ENCODE results near the gene GRIK1.
A peak's percentile ranks its signal among the peaks of the same experiment; 100 is the strongest.
"Not testable (repeated sequence)": the region's sequence is repeated elsewhere in the genome, so short reads cannot be mapped to it uniquely, and the experiment has no call there.

The GRIK1 gene

DNA sequence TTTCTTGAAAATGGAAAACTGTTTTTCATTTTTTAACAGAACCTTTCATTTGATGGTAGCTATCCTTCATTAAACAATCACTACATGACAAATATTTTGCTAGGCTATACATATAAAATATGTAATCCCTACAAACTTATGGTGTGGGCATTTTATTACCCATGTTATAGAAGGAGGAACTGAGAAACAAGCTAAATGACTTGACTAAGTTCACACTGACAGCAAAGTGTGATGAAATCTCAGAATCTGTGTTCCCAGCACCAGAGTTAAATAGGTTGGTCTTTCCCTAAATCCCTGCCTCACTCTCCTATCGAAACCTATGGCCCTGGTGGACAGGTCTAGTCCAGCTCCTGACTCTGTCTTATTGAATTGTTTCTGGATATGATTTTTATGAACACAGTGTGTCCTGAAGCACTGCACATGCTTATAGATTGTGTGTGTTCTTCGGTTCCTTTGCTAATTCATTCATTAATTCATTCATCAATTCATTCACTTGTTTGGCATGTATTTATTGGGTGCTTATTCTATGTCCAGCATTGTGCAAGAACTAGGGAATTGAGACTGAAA, 301.0 kb downstream of the GRIK1 start:
- no peak for DNase-seq

DNA sequence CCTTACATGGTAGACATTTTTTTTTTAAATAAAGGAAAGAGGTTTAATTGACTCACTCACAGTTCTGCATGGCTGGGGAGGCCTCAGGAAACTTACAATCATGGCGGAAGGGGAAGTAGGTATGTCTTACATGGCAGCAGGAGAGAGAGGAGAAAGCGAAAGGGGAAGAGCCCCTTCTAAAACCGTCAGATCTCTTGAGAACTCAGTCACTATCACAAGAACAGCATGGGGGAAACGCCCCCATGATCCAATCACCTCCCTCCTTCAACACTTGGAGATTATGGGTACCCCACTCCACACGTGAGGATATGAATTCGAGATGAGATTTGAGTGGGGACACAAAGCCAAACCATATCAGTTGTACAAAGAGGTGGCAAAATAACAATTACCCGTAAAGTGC, 301.7 kb downstream of the GRIK1 start:
- no peak for DNase-seq

GRCh38 chr21:29637553-29637952, 302.2 kb downstream of the GRIK1 start:
- DNase-seq = no peak

- DNase-seq = no peak
Observed at GRCh38 chr21:29637134-29637533, 302.7 kb downstream of the GRIK1 start.

DNA sequence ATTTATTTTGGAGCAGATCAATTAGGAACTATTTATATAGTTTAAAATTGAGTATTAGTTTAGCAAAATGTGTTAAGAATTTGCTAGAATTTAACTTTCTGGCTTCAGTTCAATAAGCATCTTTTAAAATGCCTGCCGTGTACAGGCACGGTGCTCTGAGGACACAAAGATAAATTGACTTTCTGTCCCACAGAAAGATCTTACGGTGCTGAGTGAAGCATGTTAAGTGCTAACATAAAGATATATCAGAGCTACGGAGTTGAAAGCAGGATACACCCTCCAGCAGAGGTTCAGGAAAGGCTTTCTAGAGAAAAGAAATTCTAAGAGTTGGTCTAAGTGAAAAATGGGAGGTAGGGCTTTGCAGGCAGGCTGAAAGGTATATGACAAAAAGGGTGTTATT, 305.4 kb downstream of the GRIK1 start:
- DNase-seq = no peak

GRCh38 chr21:29633756-29634155, 306.0 kb downstream of the GRIK1 start:
- no peak for DNase-seq

DNA sequence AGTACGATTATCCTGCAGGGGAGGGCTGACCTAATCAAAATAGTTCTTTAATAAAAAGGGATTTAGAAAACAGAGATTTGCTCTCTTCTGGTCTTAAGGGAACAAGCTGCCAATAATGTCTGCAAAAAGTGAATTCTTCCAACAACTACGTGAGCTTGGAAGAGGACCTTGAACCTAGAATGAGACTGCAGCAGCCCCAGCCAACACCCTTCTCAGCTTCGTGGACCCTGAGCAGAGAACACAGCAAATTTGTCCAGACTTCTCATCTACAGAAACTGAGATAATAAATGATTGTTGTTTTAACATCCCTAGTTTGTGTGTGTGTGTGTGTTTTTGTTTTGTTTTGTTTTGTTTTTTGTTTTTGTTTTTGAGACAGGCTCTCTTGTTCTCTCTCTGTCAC, 309.4 kb downstream of the GRIK1 start:
- no peak for DNase-seq

DNA sequence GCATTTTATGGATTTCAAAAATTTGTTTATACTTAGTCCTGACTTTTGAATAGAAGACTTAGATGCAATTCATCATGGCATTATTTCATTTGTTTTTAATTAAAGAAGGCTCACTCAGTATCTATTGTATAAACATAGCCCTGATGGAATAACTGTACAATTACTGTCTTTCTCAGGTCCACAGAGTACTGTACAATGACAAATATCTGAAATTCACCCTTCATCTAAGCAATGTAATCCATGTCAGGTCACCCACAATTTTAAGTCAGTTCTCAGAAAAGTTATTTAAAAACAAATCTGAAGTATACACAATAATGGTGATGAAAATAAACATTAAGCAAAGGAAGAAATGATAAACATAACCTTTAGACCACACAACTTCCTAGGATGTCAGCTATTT, 311.9 kb downstream of the GRIK1 start:
- no peak for DNase-seq

GRCh38 chr21:29626801-29627470, 312.9 kb downstream of the GRIK1 start:
- DNase-seq = no peak

DNA sequence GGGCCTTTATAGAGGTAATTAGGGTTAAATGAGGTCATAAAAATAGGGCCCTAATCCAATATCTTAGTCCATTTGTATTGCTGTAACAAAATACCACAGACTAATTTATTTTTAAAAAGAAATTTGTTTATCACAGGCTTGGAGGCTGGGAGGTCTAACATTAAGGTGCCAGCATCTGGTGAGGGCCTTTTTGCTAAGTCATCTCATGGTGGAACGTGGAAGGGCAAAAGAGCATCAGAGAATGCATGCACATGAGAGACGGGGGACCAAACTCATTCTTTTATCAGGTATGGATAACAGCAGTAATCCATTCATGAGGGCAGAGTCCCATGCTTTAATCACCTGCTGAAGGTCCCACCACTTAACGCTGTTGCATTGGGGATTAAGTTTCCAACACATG, 313.8 kb downstream of the GRIK1 start:
- DNase-seq = no peak

- no peak for DNase-seq
Observed at GRCh38 chr21:29624776-29625175, 315.0 kb downstream of the GRIK1 start.

DNA sequence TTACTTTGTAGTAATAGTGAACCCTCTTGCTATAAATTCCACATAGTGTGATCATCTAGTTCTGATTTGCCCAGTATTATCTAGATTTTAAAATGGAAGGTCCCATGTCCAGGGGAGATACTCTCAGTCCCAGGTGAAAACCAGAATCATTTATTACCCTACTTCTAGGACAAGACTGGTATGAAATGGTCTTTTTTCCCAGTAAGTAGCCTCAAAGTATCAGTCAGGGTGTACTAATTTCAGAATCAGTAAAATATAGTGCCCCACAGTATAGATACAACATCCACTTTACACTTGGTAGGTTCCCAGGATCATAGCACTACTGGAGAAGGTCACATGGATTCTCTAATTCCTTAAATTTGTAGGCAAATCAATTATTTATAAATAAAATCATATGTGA, 318.3 kb downstream of the GRIK1 start:
- DNase-seq = no peak

GRCh38 chr21:29616209-29616751, 323.5 kb downstream of the GRIK1 start:
- DNase-seq = no peak

DNA sequence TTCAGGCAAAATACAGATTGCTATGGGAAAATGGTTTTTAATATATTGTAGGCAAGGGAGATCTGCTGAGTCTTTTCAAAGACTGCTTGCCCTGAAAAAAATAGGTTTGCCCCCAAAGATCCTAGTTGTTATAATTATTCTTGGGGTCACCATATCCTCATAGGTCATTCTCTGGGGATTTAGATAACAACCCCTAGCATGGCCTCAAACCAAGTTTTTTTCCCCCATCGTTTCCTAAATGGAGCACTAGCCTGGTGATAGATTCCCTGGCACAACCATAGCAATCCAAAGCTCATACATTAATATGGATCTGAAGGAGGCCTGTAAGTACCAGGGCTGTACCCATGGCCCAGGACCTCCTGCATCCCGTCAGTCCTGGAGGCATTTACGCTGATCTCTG, 325.9 kb downstream of the GRIK1 start:
- DNase-seq = no peak

DNA sequence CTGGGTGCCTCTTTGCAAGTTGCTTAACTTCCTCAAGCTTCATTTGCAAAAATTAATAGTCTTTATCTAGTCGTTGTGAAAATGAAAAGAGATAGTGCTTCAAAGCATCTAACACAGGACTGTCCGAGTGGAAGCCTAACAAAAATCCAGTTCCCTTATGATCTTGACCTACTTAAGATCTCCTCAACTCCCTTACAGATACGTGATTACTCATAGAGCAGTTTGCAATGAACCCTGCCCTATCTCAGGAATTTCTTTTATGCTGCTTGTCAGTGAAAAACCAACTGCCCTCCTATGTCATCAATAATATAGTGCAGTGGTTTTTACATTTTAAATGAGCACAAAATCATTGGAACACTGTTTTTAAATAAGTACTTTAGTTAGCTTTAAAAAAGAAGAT, 326.8 kb downstream of the GRIK1 start:
- no peak for DNase-seq

- no peak for DNase-seq
Observed at GRCh38 chr21:29610779-29611360, 328.9 kb downstream of the GRIK1 start.

DNA sequence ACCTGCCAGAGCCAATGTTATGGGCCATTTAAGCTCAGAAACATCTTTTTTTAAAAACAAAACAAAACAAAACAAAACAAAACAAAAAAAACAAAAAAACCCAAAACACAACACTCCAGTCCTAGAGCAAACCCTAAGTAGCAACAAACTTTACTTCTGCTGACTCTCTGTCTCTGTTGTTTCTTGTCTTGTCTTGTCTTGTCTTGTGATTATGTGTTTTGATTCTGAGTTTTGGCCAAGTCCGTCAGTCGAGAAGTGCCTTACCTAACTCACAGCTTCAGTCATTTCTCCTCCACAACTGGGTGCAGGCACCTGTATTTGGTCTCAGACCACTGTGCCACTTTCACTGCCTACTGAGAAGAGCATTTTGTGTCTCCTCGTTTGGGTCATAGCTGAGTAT, 333.2 kb downstream of the GRIK1 start:
- DNase-seq = no peak

- not testable (repeated sequence) for DNase-seq
Observed at GRCh38 chr21:29605219-29605618, 334.6 kb downstream of the GRIK1 start.

- DNase-seq = no peak
Observed at GRCh38 chr21:29604076-29604475, 335.7 kb downstream of the GRIK1 start.

DNA sequence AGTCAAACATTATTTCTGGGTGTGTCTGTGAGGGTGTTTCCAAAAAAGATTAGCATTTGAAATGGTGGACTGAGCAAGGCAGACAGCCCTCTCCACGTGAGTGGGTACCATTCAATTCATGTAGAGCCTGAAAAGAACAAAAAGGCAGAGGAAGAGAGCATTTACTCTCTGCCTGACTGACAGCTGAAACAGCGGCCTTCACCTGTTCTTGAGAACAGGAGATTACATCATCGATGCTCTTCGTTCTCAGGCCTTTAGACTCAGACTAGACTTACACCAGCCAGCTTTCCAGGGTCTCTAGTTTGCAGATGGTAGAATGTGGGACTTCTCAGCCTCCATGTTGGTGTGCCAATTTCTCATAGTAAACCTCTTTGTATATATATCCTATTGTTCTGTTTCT, 338.7 kb downstream of the GRIK1 start:
- peak; percentile 37 for DNase-seq

- DNase-seq = no peak
Observed at GRCh38 chr21:29586696-29587095, 353.1 kb downstream of the GRIK1 start.

- DNase-seq = no peak
Observed at GRCh38 chr21:29585462-29585861, 354.3 kb downstream of the GRIK1 start.

GRCh38 chr21:29583424-29583924, 356.3 kb downstream of the GRIK1 start:
- DNase-seq = no peak

DNA sequence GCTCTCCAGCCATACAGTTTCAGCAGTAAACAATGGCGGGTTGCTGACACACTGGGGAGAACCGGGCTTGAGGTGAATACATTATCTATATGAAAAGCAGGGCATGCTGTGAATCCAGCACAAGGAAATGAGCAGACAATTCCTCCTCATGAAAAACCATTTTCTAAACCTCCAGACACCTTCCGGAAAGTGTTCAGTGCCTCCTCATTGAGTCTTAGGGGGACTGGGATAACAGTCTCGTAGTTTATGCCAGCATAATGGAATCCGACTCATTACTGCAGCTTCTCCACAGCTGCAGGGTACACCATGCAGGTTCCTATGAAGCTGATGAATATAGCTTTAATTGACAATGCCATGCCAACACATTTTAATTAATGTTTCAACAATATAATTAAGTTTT, 356.9 kb downstream of the GRIK1 start:
- DNase-seq = no peak

Measured in NCI-H1436 treated with DMSO at 0.1 percent for 48 hours (cell line).